ENCODE data around the gene AMIGO3. TPM values are rescaled to one million over a fixed set of nuclear protein-coding genes. Genes with fewer than 3 reads are reported as not detected.

Gene AMIGO3
- total and polyA plus RNA-seq, 3 donors from 2014 or later: 3.0 to 14.8 (median 8.8) TPM

- WGBS, 2 donors: 38 to 48% methylated on average over 2 to 4 of the region's 4 CpGs
- Histone ChIP-seq H3K27me3 (no peaks in the 10 kb centered on the region), H3K27ac (no peak overlapping the region), H3K9me3 (no peaks in the 10 kb centered on the region), H3K36me3 (ENCODE audit: low read depth, missing control alignments) (no peaks in the 10 kb centered on the region), H3K4me3 (no peak overlapping the region), H3K4me1 (peaks cover 25% of the 10 kb centered on the region)
- intact Hi-C loops (cut with DNase I; ENCODE audit: low total_unique reads): no loop called here
- no peak for DNase-seq
- TF ChIP-seq POLR2A (IDR thresholded peaks at IDR 0.05): no peak
- TF ChIP-seq, protein P1, sequence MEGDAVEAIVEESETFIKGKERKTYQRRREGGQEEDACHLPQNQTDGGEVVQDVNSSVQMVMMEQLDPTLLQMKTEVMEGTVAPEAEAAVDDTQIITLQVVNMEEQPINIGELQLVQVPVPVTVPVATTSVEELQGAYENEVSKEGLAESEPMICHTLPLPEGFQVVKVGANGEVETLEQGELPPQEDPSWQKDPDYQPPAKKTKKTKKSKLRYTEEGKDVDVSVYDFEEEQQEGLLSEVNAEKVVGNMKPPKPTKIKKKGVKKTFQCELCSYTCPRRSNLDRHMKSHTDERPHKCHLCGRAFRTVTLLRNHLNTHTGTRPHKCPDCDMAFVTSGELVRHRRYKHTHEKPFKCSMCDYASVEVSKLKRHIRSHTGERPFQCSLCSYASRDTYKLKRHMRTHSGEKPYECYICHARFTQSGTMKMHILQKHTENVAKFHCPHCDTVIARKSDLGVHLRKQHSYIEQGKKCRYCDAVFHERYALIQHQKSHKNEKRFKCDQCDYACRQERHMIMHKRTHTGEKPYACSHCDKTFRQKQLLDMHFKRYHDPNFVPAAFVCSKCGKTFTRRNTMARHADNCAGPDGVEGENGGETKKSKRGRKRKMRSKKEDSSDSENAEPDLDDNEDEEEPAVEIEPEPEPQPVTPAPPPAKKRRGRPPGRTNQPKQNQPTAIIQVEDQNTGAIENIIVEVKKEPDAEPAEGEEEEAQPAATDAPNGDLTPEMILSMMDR (IDR thresholded peaks at IDR 0.05): no peak
These were observed 1.5 kb upstream of the AMIGO3 start for GRCh38 chr3:49720855-49721595.

DNA sequence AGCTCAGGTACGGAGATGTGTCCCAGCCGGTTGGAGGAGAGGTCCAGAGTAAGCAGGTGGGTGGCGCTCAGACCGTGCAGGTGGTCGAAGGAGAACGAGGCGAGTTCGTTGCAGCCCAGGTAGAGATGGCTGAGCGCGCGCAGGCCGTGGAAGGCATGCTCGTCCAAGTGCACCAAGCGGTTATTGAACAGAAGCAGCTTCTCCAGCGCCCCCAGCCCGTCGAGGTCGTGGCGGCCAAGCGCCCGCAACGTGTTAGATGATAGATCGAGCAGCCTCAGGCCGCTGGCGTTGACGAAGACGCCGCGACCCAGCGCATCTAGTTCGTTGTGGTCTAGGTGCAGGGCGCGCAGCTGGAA lies 648 bp downstream of the AMIGO3 start:
- no peak for DNase-seq
- Histone ChIP-seq H3K4me3 (peak overlapping the region; percentile 33 to 58), H3K27me3 (no peaks in the 10 kb centered on the region), H3K36me3 (ENCODE audit: low read depth, missing control alignments) (no peaks in the 10 kb centered on the region), H3K9me3 (no peaks in the 10 kb centered on the region), H3K4me1 (peaks cover 19% of the 10 kb centered on the region), H3K27ac (no peak overlapping the region)
- TF ChIP-seq, protein P1 (IDR thresholded peaks at IDR 0.05): no peak
- no peak for TF ChIP-seq POLR2A (IDR thresholded peaks at IDR 0.05)
- intact Hi-C loops (cut with DNase I; ENCODE audit: low total_unique reads): no loop called here
- 4 to 14% methylated on average over 21 to 31 of the region's 33 CpGs for WGBS, 2 donors

GRCh38 chr3:49717959-49718857 lies 1.3 kb downstream of the AMIGO3 start:
- DNase-seq: no peak
- TF ChIP-seq, protein P1 (IDR thresholded peaks at IDR 0.05): no peak
- TF ChIP-seq POLR2A (IDR thresholded peaks at IDR 0.05): no peak
- Histone ChIP-seq H3K4me1 (peaks cover 18% of the 10 kb centered on the region), H3K27ac (peak overlapping the region in 1 of 2 donors; percentile 6), H3K36me3 (ENCODE audit: low read depth, missing control alignments) (no peaks in the 10 kb centered on the region), H3K4me3 (peak overlapping the region in 1 of 2 donors; percentile 58), H3K9me3 (no peaks in the 10 kb centered on the region), H3K27me3 (no peaks in the 10 kb centered on the region)
- intact Hi-C loops (cut with DNase I; ENCODE audit: low total_unique reads): no loop called here
- WGBS, 2 donors: 15 to 60% methylated on average over 12 to 72 of the region's 75 CpGs

DNA sequence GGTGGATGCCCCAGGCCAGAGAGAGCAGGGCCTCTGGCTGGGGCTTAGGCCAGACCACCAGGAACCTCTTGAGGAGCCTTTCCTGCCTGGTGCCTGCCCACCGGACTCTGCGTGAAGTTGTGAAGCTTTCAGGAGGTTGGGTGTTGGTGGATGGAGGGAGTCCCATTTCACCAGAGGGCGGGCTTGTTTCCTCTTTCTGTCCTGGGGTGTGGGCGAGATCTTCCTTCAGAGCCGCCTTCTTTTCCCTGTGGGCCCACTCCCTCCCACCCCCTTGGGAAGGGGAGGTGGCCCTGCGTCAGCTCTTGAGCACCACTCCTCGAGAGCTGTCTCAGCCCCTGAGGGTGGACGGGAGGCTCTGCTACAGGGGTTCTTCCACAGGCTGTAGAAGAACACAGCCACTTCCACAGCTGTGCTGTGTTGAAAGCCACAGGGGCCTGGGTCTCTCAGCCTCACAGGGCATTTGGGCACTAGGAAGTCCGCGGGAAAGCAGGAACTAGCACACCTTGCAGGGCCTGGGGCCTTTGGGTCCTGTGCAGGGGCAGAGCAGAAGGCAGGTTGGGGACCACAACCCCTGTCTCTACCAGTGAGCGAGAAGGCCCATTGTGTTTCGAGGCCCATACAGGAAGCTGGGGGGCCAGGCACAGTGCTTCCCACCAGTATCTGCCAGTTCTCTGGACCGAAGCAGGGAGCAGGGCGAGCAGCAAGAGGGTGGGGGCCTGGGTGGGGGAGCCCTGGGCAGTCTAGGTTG lies 2.1 kb downstream of the AMIGO3 start:
- no peaks in the 10 kb centered on the region for H3K9me3 ChIP-seq
- no peaks in the 10 kb centered on the region for H3K27me3 ChIP-seq
- TF ChIP-seq, protein P1 (IDR thresholded peaks at IDR 0.05): no peak
- TF ChIP-seq POLR2A (IDR thresholded peaks at IDR 0.05): no peak
- no peaks in the 10 kb centered on the region for H3K36me3 ChIP-seq (ENCODE audit: low read depth, missing control alignments)
- H3K4me1 ChIP-seq: peaks cover 10% of the 10 kb centered on the region
- H3K4me3 ChIP-seq: no peak overlapping the region
- intact Hi-C loops (cut with DNase I; ENCODE audit: low total_unique reads): no loop called here
- DNase-seq: no peak
- H3K27ac ChIP-seq: peak overlapping the region in 1 of 2 donors; percentile 6
- 85 to 88% methylated on average over 8 to 14 of the region's 14 CpGs for WGBS, 2 donors

Data from testis (tissue), 3 donors.